GM12878 (cell line): ENCODE results near the gene KCNJ18.
"Not testable (repeated sequence)": the region's sequence is repeated elsewhere in the genome, so short reads cannot be mapped to it uniquely, and the experiment has no call there.

Experiments
- CTCF ChIP-seq, 3 experiments: IDR thresholded peaks in 2 of 3; conservative IDR thresholded peaks in 1 of 3; 2 replicates each; pipeline ENCODE4 v1.5.1; 2011; ENCODE audit warnings: low read depth in 3 of 3, low read length in 3 of 3, mild to moderate bottlenecking in 3 of 3, control low read depth in 2 of 3, moderate library complexity in 2 of 3, inconsistent platforms in 1 of 3, mixed read lengths in 1 of 3; ENCODE audit not compliant: control insufficient read depth in 2 of 3, insufficient read depth in 1 of 3; ENCODE audit errors: extremely low read depth in 1 of 3
- EZH2 ChIP-seq: IDR thresholded peaks from 2 replicates; pipeline ENCODE4 v1.6.1; 2012; ENCODE audit warnings: low read depth, mild to moderate bottlenecking, control low read depth, inconsistent platforms, low read length, borderline replicate concordance; ENCODE audit not compliant: control insufficient read depth
- MAX ChIP-seq: IDR thresholded peaks from 2 replicates; pipeline ENCODE4 v1.6.1; 2012; ENCODE audit warnings: low read depth, low read length, improper control_type of control experiment
- MYC ChIP-seq: IDR thresholded peaks from 2 replicates; pipeline ENCODE4 v1.6.1; 2011; ENCODE audit warnings: mild to moderate bottlenecking, low read length, moderate library complexity, inconsistent platforms; ENCODE audit not compliant: insufficient read depth, insufficient replicate concordance, insufficient read length, severe bottlenecking
- POLR2A ChIP-seq: IDR thresholded peaks from 2 replicates; pipeline ENCODE4 v1.6.1; 2011; ENCODE audit warnings: low read depth, mild to moderate bottlenecking, low read length
- POLR2AphosphoS5 ChIP-seq: IDR thresholded peaks from 2 replicates; pipeline ENCODE4 v1.6.1; 2011; ENCODE audit warnings: mild to moderate bottlenecking, low read length, inconsistent platforms
- POU2F2 ChIP-seq: IDR thresholded peaks from 3 replicates; pipeline ENCODE4 v1.6.1; 2011; ENCODE audit warnings: low read depth, mild to moderate bottlenecking, low read length, borderline replicate concordance
- RBBP5 ChIP-seq: fragments of 200-600 bp; sonication (generic); conservative IDR thresholded peaks from 2 replicates; pipeline ENCODE4 v1.6.1; 2016
- RCOR1 ChIP-seq: conservative IDR thresholded peaks from 2 replicates; pipeline ENCODE4 v1.6.1; 2012; ENCODE audit warnings: low read depth, low read length, improper control_type of control experiment
- SRF ChIP-seq, 2 experiments: IDR thresholded peaks; 2 replicates each; pipeline ENCODE4 v1.6.1; 2011; ENCODE audit warnings: low read depth in 2 of 2, low read length in 2 of 2, mild to moderate bottlenecking in 1 of 2, moderate library complexity in 1 of 2
- ZBTB33 ChIP-seq: fragments of 450-650 bp; IDR thresholded peaks from 2 replicates; pipeline ENCODE4 v1.6.1; 2017; ENCODE audit warnings: mild to moderate bottlenecking

- not testable (repeated sequence) for TF ChIP-seq POLR2A; ZBTB33; CTCF (IDR thresholded peaks at IDR 0.05 in 2 of 3, conservative IDR thresholded peaks at IDR 0.05 in 1 of 3; ENCODE audit: control insufficient read depth in 2 of 3, extremely low read depth in 1 of 3, insufficient read depth in 1 of 3, low read depth in 3 of 3, low read length in 3 of 3); RCOR1; MYC; SRF (IDR thresholded peaks at IDR 0.05; ENCODE audit: low read depth in 2 of 2, low read length in 2 of 2); RBBP5; POU2F2; EZH2; MAX; POLR2AphosphoS5
These were observed 17.7 kb downstream of the KCNJ18 start for GRCh38 chr17:21709994-21710393.
